HepG2 (cell line): Measurements from ENCODE around the gene INTS1. TPM values are rescaled to one million over a fixed set of nuclear protein-coding genes. Genes with fewer than 3 reads are reported as not detected.

Experiments
- ATAC-seq: fragments of 200-7000 bp; cut with Tn5 transposase; 3 replicates; pipeline ENCODE4 v1.9.1; 2020; ENCODE audit warnings: mild to moderate bottlenecking, moderate library complexity
- BruUV-seq: library from RNA; stranded (reverse); fragments of 400-500 nt; replicated peaks from 2 replicates; lab custom pipeline; 2021; lab: Mats Ljungman, UMichigan
- CTCF ChIA-PET: fragments of 300-600 bp; formaldehyde crosslinking; extraction: SDS; loops from one replicate; lab custom pipeline; 2021; ENCODE audit warnings: low total read pairs, inconsistent platforms, low intra/inter-chr PET ratio; lab: Yijun Ruan, JAX
- POLR2A ChIA-PET: fragments of 350-600 bp; sonication (Branson Sonifier 250); formaldehyde crosslinking; loops from one replicate; lab custom pipeline; 2020; ENCODE audit warnings: antibody characterized with exemption, inconsistent platforms; lab: Yijun Ruan, JAX
- DNase-seq: peaks from one replicate; pipeline ENCODE4 v3.0.0-alpha.2; 2015; ENCODE audit warnings: low spot score
- FAIRE-seq: peaks from 3 replicates; lab custom pipeline; 2011; peaks lifted over from hg19 to GRCh38; lab: Jason Lieb, UNC
- H2AFZ ChIP-seq: one replicate; pipeline ENCODE4 v1.6.1; 2011; ENCODE audit warnings: low read length, inconsistent platforms
- H3K27ac ChIP-seq: fragments of 300-600 bp; 3 replicates; pipeline ENCODE4 v1.8.0; 2011; ENCODE audit warnings: mixed run types, mild to moderate bottlenecking, mixed read lengths, low read length, inconsistent platforms; ENCODE audit not compliant: insufficient read depth; ENCODE audit errors: extremely low read length
- H3K27me3 ChIP-seq, 2 experiments: fragments of 200-600 bp in 1 of 2; 2 replicates in 1 of 2; 3 replicates in 1 of 2; pipeline versions ENCODE4 v1.6.0 to v1.8.0; 2011; ENCODE audit warnings: low read length in 2 of 2, mild to moderate bottlenecking in 2 of 2, moderate library complexity in 2 of 2, inconsistent platforms in 1 of 2; ENCODE audit not compliant: insufficient read depth in 2 of 2, control insufficient read depth in 1 of 2
- H3K36me3 ChIP-seq, 2 experiments: fragments of 200-600 bp in 1 of 2; replicated peaks in 1 of 2; 2 replicates in 1 of 2; 3 replicates in 1 of 2; pipeline versions ENCODE4 v1.5.1 to v1.8.0; 2011; ENCODE audit warnings: low read length in 2 of 2, inconsistent platforms in 1 of 2; ENCODE audit not compliant: insufficient read depth in 2 of 2, control insufficient read depth in 1 of 2
- H3K4me1 ChIP-seq: 2 replicates; pipeline ENCODE4 v1.5.1; 2012; ENCODE audit warnings: low read length, inconsistent platforms; ENCODE audit not compliant: insufficient read depth
- H3K4me2 ChIP-seq: 2 replicates; pipeline ENCODE4 v1.6.0; 2011; ENCODE audit warnings: low read depth, low read length, inconsistent platforms
- H3K4me3 ChIP-seq, 3 experiments: fragments of 200-600 bp in 1 of 3; sonication (generic), shearing (Covaris generic) in 1 of 3; replicated peaks in 1 of 3; 2 replicates each; pipeline ENCODE4 v1.5.1; 2011 to 2016; ENCODE audit warnings: low read length in 3 of 3, inconsistent platforms in 2 of 3, low read depth in 2 of 3, mild to moderate bottlenecking in 2 of 3, control low read depth in 1 of 3, mixed read lengths in 1 of 3; ENCODE audit not compliant: insufficient read depth in 1 of 3
- H3K79me2 ChIP-seq: one replicate; pipeline ENCODE4 v1.6.1; 2011; ENCODE audit warnings: low read length, inconsistent platforms; ENCODE audit not compliant: insufficient read depth
- H3K9ac ChIP-seq: 2 replicates; pipeline ENCODE4 v1.6.0; 2011; ENCODE audit warnings: mild to moderate bottlenecking, low read depth, low read length, inconsistent platforms; ENCODE audit not compliant: insufficient read depth
- H3K9me3 ChIP-seq: 2 replicates; pipeline ENCODE4 v1.5.1; 2012; ENCODE audit warnings: mild to moderate bottlenecking, low read length
- H4K20me1 ChIP-seq: 2 replicates; pipeline ENCODE4 v1.6.0; 2011; ENCODE audit warnings: inconsistent platforms, mild to moderate bottlenecking, low read length, moderate library complexity; ENCODE audit not compliant: insufficient read depth
- CCAR2 ChIP-seq: fragments of 200-400 bp; formaldehyde crosslinking; optimal IDR thresholded peaks from 2 replicates; pipeline ENCODE3; 2018; ENCODE audit warnings: low read depth, mild to moderate bottlenecking, low read length, moderate library complexity
- NFIC ChIP-seq: IDR thresholded peaks from 2 replicates; pipeline ENCODE4 v1.6.1; 2012; ENCODE audit warnings: mild to moderate bottlenecking, low read length, inconsistent platforms
- THAP8 ChIP-seq: sonication (generic); formaldehyde crosslinking; IDR thresholded peaks from 2 replicates; pipeline ENCODE4 v1.5.1; 2020; ENCODE audit warnings: missing genetic modification reagents, mild to moderate bottlenecking, borderline replicate concordance
- ZBTB34 ChIP-seq: sonication (generic); formaldehyde crosslinking; IDR thresholded peaks from 2 replicates; pipeline ENCODE4 v1.8.0; 2022; ENCODE audit warnings: mild to moderate bottlenecking, missing genetic modification reagents
- ZKSCAN5 ChIP-seq: sonication (generic); formaldehyde crosslinking; IDR thresholded peaks from 2 replicates; pipeline ENCODE4 v1.5.1; 2020; ENCODE audit warnings: mild to moderate bottlenecking, missing genetic modification reagents
- ZNF326 ChIP-seq: sonication (generic); formaldehyde crosslinking; IDR thresholded peaks from 2 replicates; pipeline ENCODE4 v1.4.0; 2020; ENCODE audit warnings: missing genetic modification reagents, borderline replicate concordance
- ZNF550 ChIP-seq: sonication (generic); formaldehyde crosslinking; IDR thresholded peaks from 2 replicates; pipeline ENCODE4 v1.4.0; 2020; ENCODE audit warnings: mild to moderate bottlenecking, missing genetic modification reagents, borderline replicate concordance
- ZNF569 ChIP-seq: sonication (generic); formaldehyde crosslinking; IDR thresholded peaks from 2 replicates; pipeline ENCODE4 v1.5.0; 2020; ENCODE audit warnings: mild to moderate bottlenecking, missing genetic modification reagents, moderate library complexity, borderline replicate concordance
- ZNF850 ChIP-seq: sonication (generic); formaldehyde crosslinking; conservative IDR thresholded peaks from 2 replicates; pipeline ENCODE4 v1.9.0; 2021; ENCODE audit warnings: mild to moderate bottlenecking, missing genetic modification reagents
- WGBS: methylation state at CpG from one replicate; pipeline ENCODE4 v1.1.6; 2017; ENCODE audit warnings: low lambda C conversion rate; 5-methylcytosine and 5-hydroxymethylcytosine counted together
- in situ Hi-C: cut with HindIII; loops from 2 replicates; pipeline ENCODE4 v1.10.0; 2017; ENCODE audit warnings: low pct_unique_long_range_greater_than_20kb; ENCODE audit not compliant: extremely low pct_ligation_motif_present
- intact Hi-C: fragments of 100-400 bp; cut with micrococcal nuclease; formaldehyde crosslinking; loops from one replicate; pipeline ENCODE4 v1.10.0; 2022; ENCODE audit not compliant: unreplicated experiment
- polyA plus RNA-seq, 8 experiments: library from polyadenylated mRNA; depleted of rRNA in 3 of 8; stranded (reverse) in 7 of 8; unstranded in 1 of 8; fragments of >200 nt; fragmentation: Illumina TruSeq in 4 of 8; extraction: Trizol in 4 of 8; gene quantifications; 2 replicates each; pipeline versions ENCODE4 v1.2.1 to v1.2.3, GENCODE V29; 2011 to 2016; ENCODE audit warnings: low read depth in 4 of 8, missing spikeins in 1 of 8, mixed read lengths in 1 of 8; ENCODE audit not compliant: insufficient read depth in 1 of 8
- total RNA-seq, 5 experiments: library from RNA; depleted of rRNA; stranded (reverse); fragments of >200 nt; fragmentation: Illumina TruSeq; extraction: Trizol; gene quantifications; 2 replicates each; pipeline ENCODE4 v1.2.3, GENCODE V29; 2016; ENCODE audit warnings: low read depth in 1 of 5

INTS1 gene
- total and polyA plus RNA-seq, 2 of the 13 experiments (the other 11 are each of a cell fraction or from before 2014, with no cell fraction given) = 13.7 to 29.0 TPM

- H3K27ac ChIP-seq = no peak overlapping the region
- CTCF ChIA-PET = no interaction called here
Measured at GRCh38 chr7:1448958-1449357, 55.2 kb downstream of the INTS1 start.

More at GRCh38 chr7:1448958-1449357, 55.2 kb downstream of the INTS1 start:
- POLR2A ChIA-PET = no interaction called here
- no TSS peak for BruUV-seq
- H3K27me3 ChIP-seq = no peaks in the 10 kb centered on the region; a peak in 1 of 5 replicates
- in situ Hi-C loops (no loop called here), intact Hi-C loops (no loop called here)
- no peak overlapping the region for H3K4me3 ChIP-seq
- no peak overlapping the region for H3K4me2 ChIP-seq
- H3K9ac ChIP-seq = no peak overlapping the region
- 91% methylated on average over 6 of the region's 14 CpGs for WGBS
- peaks cover 18% of the 10 kb centered on the region for H3K4me1 ChIP-seq
- FAIRE-seq (no peak), ATAC-seq (no peak)
- H3K9me3 ChIP-seq = no peaks in the 10 kb centered on the region
- no peaks in the 10 kb centered on the region; a peak in 1 of 5 replicates for H3K36me3 ChIP-seq
- no peaks in the 10 kb centered on the region for H3K79me2 ChIP-seq
- no peaks in the 10 kb centered on the region for H4K20me1 ChIP-seq
- TF ChIP-seq ZBTB34 (CRISPR knock-in tag) (no peak), NFIC (no peak), ZNF550 (no peak), ZNF850 (CRISPR knock-in tag) (no peak), ZNF569 (no peak), ZNF326 (no peak), THAP8 (no peak), CCAR2 (no peak), ZKSCAN5 (CRISPR knock-in tag) (no peak)
- TF ChIP-seq, all 625 proteins: peak for 0
- DNase-seq = no peak
- no peak overlapping the region for H2AFZ ChIP-seq
